Trophoblast cell (in vitro differentiated cells and primary cell): ENCODE measurements around the gene PIK3R1.

Source experiments
- DNase-seq, 2 donors: peaks; one replicate each; pipeline ENCODE4 v3.0.0-alpha.2; 2016
- H2AFZ ChIP-seq: 2 replicates; pipeline ENCODE4 v1.6.1; 2013; ENCODE audit warnings: low read length, moderate library complexity, mild to moderate bottlenecking; ENCODE audit not compliant: insufficient read depth, poor library complexity
- H2AK5ac ChIP-seq: 2 replicates; pipeline ENCODE4 v1.6.1; 2013; ENCODE audit warnings: mild to moderate bottlenecking, low read length
- H2BK120ac ChIP-seq: 2 replicates; pipeline ENCODE4 v1.6.1; 2013; ENCODE audit warnings: low read length, mild to moderate bottlenecking, moderate library complexity; ENCODE audit not compliant: insufficient read depth, poor library complexity
- H2BK12ac ChIP-seq: 2 replicates; pipeline ENCODE4 v1.6.1; 2013; ENCODE audit warnings: mild to moderate bottlenecking, low read length, moderate library complexity
- H2BK5ac ChIP-seq: 2 replicates; pipeline ENCODE4 v1.6.1; 2013; ENCODE audit warnings: low read length, low read depth, moderate library complexity, mild to moderate bottlenecking; ENCODE audit not compliant: poor library complexity
- H3K14ac ChIP-seq: 2 replicates; pipeline ENCODE4 v1.6.1; 2013; ENCODE audit warnings: mild to moderate bottlenecking, low read length
- H3K18ac ChIP-seq: 2 replicates; pipeline ENCODE4 v1.6.1; 2013; ENCODE audit warnings: mild to moderate bottlenecking, low read length
- H3K23ac ChIP-seq: 2 replicates; pipeline ENCODE4 v1.6.1; 2013; ENCODE audit warnings: low read length
- H3K27ac ChIP-seq: 2 replicates; pipeline ENCODE4 v1.5.1; 2013; ENCODE audit warnings: low read depth, mild to moderate bottlenecking, inconsistent platforms, low read length, moderate library complexity
- H3K27me3 ChIP-seq: 2 replicates; pipeline ENCODE4 v1.6.1; 2013; ENCODE audit warnings: inconsistent platforms, mild to moderate bottlenecking, low read length, moderate library complexity; ENCODE audit not compliant: insufficient read depth
- H3K36me3 ChIP-seq, 2 experiments: 1 replicate in 1 of 2; 2 replicates in 1 of 2; pipeline ENCODE4 v1.6.1; 2013; ENCODE audit warnings: low read length in 2 of 2, mild to moderate bottlenecking in 2 of 2, moderate library complexity in 1 of 2; ENCODE audit not compliant: insufficient read depth in 2 of 2, control insufficient read depth in 1 of 2
- H3K4ac ChIP-seq: 2 replicates; pipeline ENCODE4 v1.6.1; 2013; ENCODE audit warnings: low read depth, mild to moderate bottlenecking, low read length, moderate library complexity
- H3K4me1 ChIP-seq, 2 experiments: 1 replicate in 1 of 2; 2 replicates in 1 of 2; pipeline ENCODE4 v1.6.1; 2013; ENCODE audit warnings: low read length in 2 of 2, mild to moderate bottlenecking in 2 of 2, moderate library complexity in 1 of 2; ENCODE audit not compliant: insufficient read depth in 2 of 2, control insufficient read depth in 1 of 2
- H3K4me2 ChIP-seq: 2 replicates; pipeline ENCODE4 v1.6.1; 2013; ENCODE audit warnings: inconsistent platforms, mild to moderate bottlenecking, low read length, moderate library complexity
- H3K4me3 ChIP-seq: 2 replicates; pipeline ENCODE4 v1.5.1; 2013; ENCODE audit warnings: mild to moderate bottlenecking, low read depth, low read length, inconsistent platforms
- H3K79me1 ChIP-seq: one replicate; pipeline ENCODE4 v1.6.1; 2013; ENCODE audit warnings: low read length
- H3K79me2 ChIP-seq: 2 replicates; pipeline ENCODE4 v1.6.1; 2013; ENCODE audit warnings: low read length, mild to moderate bottlenecking; ENCODE audit not compliant: control insufficient read depth, insufficient read depth, poor library complexity
- H3K9ac ChIP-seq: 2 replicates; pipeline ENCODE4 v1.6.1; 2013; ENCODE audit warnings: mild to moderate bottlenecking, low read length
- H3K9me3 ChIP-seq: 2 replicates; pipeline ENCODE4 v1.6.1; 2013; ENCODE audit warnings: low read depth, mild to moderate bottlenecking, control low read depth, inconsistent platforms, low read length; ENCODE audit not compliant: insufficient read depth
- H4K12ac ChIP-seq: 2 replicates; pipeline ENCODE4 v1.6.1; 2013; ENCODE audit warnings: low read depth, mild to moderate bottlenecking, low read length, moderate library complexity
- H4K8ac ChIP-seq: 2 replicates; pipeline ENCODE4 v1.6.1; 2013; ENCODE audit warnings: low read depth, mild to moderate bottlenecking, low read length, moderate library complexity
- H4K91ac ChIP-seq: one replicate; pipeline ENCODE4 v1.6.1; 2013; ENCODE audit warnings: low read depth, mild to moderate bottlenecking, low read length, moderate library complexity
- WGBS: extraction: QIAGEN DNeasy Blood & Tissue Kit; methylation state at CpG from one replicate; pipeline ENCODE4 v1.1.7; 2013; ENCODE audit warnings: missing lambda C conversion rate; ENCODE audit not compliant: insufficient read length, insufficient coverage; ENCODE audit errors: extremely low coverage; 5-methylcytosine and 5-hydroxymethylcytosine counted together

PIK3R1 gene

GRCh38 chr5:68334553-68334886, 119.0 kb downstream of the PIK3R1 start:
- Histone ChIP-seq H4K8ac (no peak overlapping the region), H3K9ac (no peak overlapping the region), H3K27ac (no peak overlapping the region), H2BK5ac (no peak overlapping the region), H3K4me2 (no peak overlapping the region), H3K18ac (no peak overlapping the region), H4K91ac (no peak overlapping the region), H3K4me1 (peaks cover 0 to 9% of the 10 kb centered on the region in 2 experiments), H3K4me3 (no peak overlapping the region), H3K79me2 (no peaks in the 10 kb centered on the region), H2AFZ (no peak overlapping the region), H4K12ac (no peak overlapping the region), H3K9me3 (no peaks in the 10 kb centered on the region), H2BK120ac (no peak overlapping the region), H3K14ac (no peak overlapping the region), H3K27me3 (no peaks in the 10 kb centered on the region), H3K23ac (no peak overlapping the region), H2BK12ac (no peak overlapping the region), H2AK5ac (no peak overlapping the region), H3K79me1 (no peaks in the 10 kb centered on the region), H3K36me3 (no peaks in the 10 kb centered on the region), H3K4ac (no peak overlapping the region)
- DNase-seq: no peak
- WGBS: no CpG with 5 or more reads among the region's 2 CpGs

GRCh38 chr5:68335075-68335474, 119.5 kb downstream of the PIK3R1 start:
- Histone ChIP-seq H3K27ac (no peak overlapping the region), H4K12ac (no peak overlapping the region), H2AK5ac (no peak overlapping the region), H3K23ac (no peak overlapping the region), H3K36me3 (no peaks in the 10 kb centered on the region), H2BK120ac (no peak overlapping the region), H3K9me3 (no peaks in the 10 kb centered on the region), H3K18ac (no peak overlapping the region), H3K4me1 (peaks cover 0 to 11% of the 10 kb centered on the region in 2 experiments), H3K27me3 (no peaks in the 10 kb centered on the region), H2BK12ac (no peak overlapping the region), H3K4me3 (no peak overlapping the region), H3K4me2 (no peak overlapping the region), H2BK5ac (no peak overlapping the region), H3K9ac (no peak overlapping the region), H2AFZ (no peak overlapping the region), H3K4ac (no peak overlapping the region), H3K79me1 (no peaks in the 10 kb centered on the region), H4K91ac (no peak overlapping the region), H4K8ac (no peak overlapping the region), H3K14ac (no peak overlapping the region), H3K79me2 (no peaks in the 10 kb centered on the region)
- DNase-seq: no peak

- H4K8ac ChIP-seq: no peak overlapping the region
- no peak overlapping the region for H3K4me3 ChIP-seq
- H3K4me1 ChIP-seq: peaks cover 0 to 9% of the 10 kb centered on the region in 2 experiments
- no peak overlapping the region for H4K12ac ChIP-seq
- no peak for DNase-seq
- H3K14ac ChIP-seq: no peak overlapping the region
- no peak overlapping the region for H2AFZ ChIP-seq
- H3K27ac ChIP-seq: no peak overlapping the region
- no peaks in the 10 kb centered on the region for H3K36me3 ChIP-seq
- no peak overlapping the region for H3K23ac ChIP-seq
- H3K27me3 ChIP-seq: no peaks in the 10 kb centered on the region
- no peak overlapping the region for H2BK120ac ChIP-seq
- no peak overlapping the region for H2BK12ac ChIP-seq
- H2BK5ac ChIP-seq: no peak overlapping the region
- H3K79me2 ChIP-seq: no peaks in the 10 kb centered on the region
- no peak overlapping the region for H3K9ac ChIP-seq
- no peak overlapping the region for H3K4ac ChIP-seq
- no peak overlapping the region for H3K18ac ChIP-seq
- no peaks in the 10 kb centered on the region for H3K79me1 ChIP-seq
- no peaks in the 10 kb centered on the region for H3K9me3 ChIP-seq
- no peak overlapping the region for H4K91ac ChIP-seq
- H3K4me2 ChIP-seq: no peak overlapping the region
- peak overlapping the region; percentile 43 for H2AK5ac ChIP-seq
Observed at GRCh38 chr5:68336200-68336599, 120.6 kb downstream of the PIK3R1 start.

- no peak overlapping the region for H2AK5ac ChIP-seq
- H3K36me3 ChIP-seq: no peaks in the 10 kb centered on the region
- no peaks in the 10 kb centered on the region for H3K79me1 ChIP-seq
- H2BK5ac ChIP-seq: no peak overlapping the region
- no peak overlapping the region for H3K4me2 ChIP-seq
- no peak overlapping the region for H2BK12ac ChIP-seq
- H2BK120ac ChIP-seq: no peak overlapping the region
- no peak for DNase-seq
- peaks cover 0 to 9% of the 10 kb centered on the region in 2 experiments for H3K4me1 ChIP-seq
- H3K23ac ChIP-seq: no peak overlapping the region
- no CpG with 5 or more reads among the region's 4 CpGs for WGBS
- H3K14ac ChIP-seq: no peak overlapping the region
- no peak overlapping the region for H4K12ac ChIP-seq
- no peaks in the 10 kb centered on the region for H3K79me2 ChIP-seq
- no peaks in the 10 kb centered on the region for H3K27me3 ChIP-seq
- no peak overlapping the region for H3K4me3 ChIP-seq
- H4K8ac ChIP-seq: no peak overlapping the region
- no peak overlapping the region for H2AFZ ChIP-seq
- H4K91ac ChIP-seq: no peak overlapping the region
- no peak overlapping the region for H3K18ac ChIP-seq
- no peak overlapping the region for H3K9ac ChIP-seq
- no peak overlapping the region for H3K27ac ChIP-seq
- H3K9me3 ChIP-seq: no peaks in the 10 kb centered on the region
- H3K4ac ChIP-seq: no peak overlapping the region
Observed at GRCh38 chr5:68337235-68337634, 121.7 kb downstream of the PIK3R1 start.

GRCh38 chr5:68339921-68340321, 124.4 kb downstream of the PIK3R1 start:
- no peak overlapping the region for H3K4me2 ChIP-seq
- no peak overlapping the region for H4K8ac ChIP-seq
- no peaks in the 10 kb centered on the region for H3K36me3 ChIP-seq
- H3K4me3 ChIP-seq: no peak overlapping the region
- no peak overlapping the region for H4K91ac ChIP-seq
- no peak overlapping the region for H3K14ac ChIP-seq
- no peak overlapping the region for H3K27ac ChIP-seq
- no peak for DNase-seq
- no peak overlapping the region for H2AFZ ChIP-seq
- H2BK12ac ChIP-seq: peak overlapping the region; percentile 50
- no CpG with 5 or more reads among the region's 1 CpG for WGBS
- no peak overlapping the region for H4K12ac ChIP-seq
- H2AK5ac ChIP-seq: no peak overlapping the region
- H3K79me2 ChIP-seq: no peaks in the 10 kb centered on the region
- H3K27me3 ChIP-seq: no peaks in the 10 kb centered on the region
- H3K18ac ChIP-seq: no peak overlapping the region
- H3K9me3 ChIP-seq: no peaks in the 10 kb centered on the region
- H3K4me1 ChIP-seq: peaks cover 3 to 17% of the 10 kb centered on the region in 2 experiments
- no peak overlapping the region for H3K23ac ChIP-seq
- no peak overlapping the region for H2BK120ac ChIP-seq
- no peak overlapping the region for H3K4ac ChIP-seq
- H3K9ac ChIP-seq: no peak overlapping the region
- H3K79me1 ChIP-seq: peaks cover 2% of the 10 kb centered on the region
- H2BK5ac ChIP-seq: no peak overlapping the region
